Tibial artery (tissue), 4 donors: Measurements from ENCODE around the gene TBC1D10A.

Experiments used
- DNase-seq, 2 donors: peaks; one replicate each; pipeline ENCODE4 v3.0.0-alpha.2; 2019
- H3K27ac ChIP-seq, 2 donors: fragments of 200-600 bp; sonication (generic) in 1 of 2; 1 replicate in 1 of 2; 2 replicates in 1 of 2; pipeline ENCODE4 v1.5.1; 2018 to 2019; ENCODE audit warnings: mild to moderate bottlenecking in 1 of 2
- H3K27me3 ChIP-seq, 2 donors: fragments of 200-600 bp; sonication (generic) in 1 of 2; one replicate each; pipeline versions ENCODE4 v1.5.1 to v1.6.0; 2016 to 2019
- H3K36me3 ChIP-seq, 3 donors: fragments of 200-600 bp; sonication (generic) in 2 of 3; one replicate each; pipeline ENCODE4 v1.5.1; 2016 to 2019; ENCODE audit warnings: mild to moderate bottlenecking in 2 of 3
- H3K4me1 ChIP-seq, 4 donors: fragments of 200-600 bp; sonication (generic) in 2 of 4; 1 replicate in 3 of 4; 2 replicates in 1 of 4; pipeline ENCODE4 v1.5.1; 2016 to 2019
- H3K4me3 ChIP-seq, 2 donors: fragments of 200-600 bp; sonication (generic) in 1 of 2; 1 replicate in 1 of 2; 2 replicates in 1 of 2; pipeline ENCODE4 v1.5.1; 2018 to 2019; ENCODE audit warnings: mild to moderate bottlenecking in 2 of 2
- H3K9me3 ChIP-seq, 3 donors: fragments of 200-600 bp; sonication (generic) in 1 of 3; one replicate each; pipeline ENCODE4 v1.5.1; 2016 to 2019
- CTCF ChIP-seq, 2 experiments: fragments of 200-600 bp in 1 of 2; fragments of 450-650 bp in 1 of 2; IDR thresholded peaks; one replicate each; pipeline ENCODE4 v1.5.1; 2017 to 2019; ENCODE audit warnings: antibody characterized with exemption in 2 of 2, mild to moderate bottlenecking in 1 of 2, moderate library complexity in 1 of 2
- intact Hi-C: fragments of 100-400 bp; cut with DNase I; formaldehyde crosslinking; loops from one replicate; pipeline ENCODE4 v1.15.0; 2023; ENCODE audit warnings: low total_unique reads

TBC1D10A gene

GRCh38 chr22:30245181-30245984 is 81.4 kb downstream of the TBC1D10A start:
- Histone ChIP-seq H3K9me3 (no peaks in the 10 kb centered on the region), H3K36me3 (no peaks in the 10 kb centered on the region), H3K27me3 (peaks cover 0 to 58% of the 10 kb centered on the region in 2 donors), H3K4me3 (peak overlapping the region; percentile 35 to 54), H3K27ac (no peak overlapping the region), H3K4me1 (peaks cover 0 to 29% (median 18%) of the 10 kb centered on the region in 4 donors)
- no peak for DNase-seq
- intact Hi-C loops, result no loop called here
- no peak for TF ChIP-seq CTCF (IDR thresholded peaks at IDR 0.05)

GRCh38 chr22:30244641-30245040 is 82.1 kb downstream of the TBC1D10A start:
- Histone ChIP-seq H3K36me3 (no peaks in the 10 kb centered on the region), H3K4me3 (no peak overlapping the region), H3K27ac (no peak overlapping the region), H3K27me3 (peaks cover 0 to 58% of the 10 kb centered on the region in 2 donors), H3K4me1 (peaks cover 0 to 29% (median 18%) of the 10 kb centered on the region in 4 donors), H3K9me3 (no peaks in the 10 kb centered on the region)
- intact Hi-C loops, result no loop called here
- TF ChIP-seq CTCF (IDR thresholded peaks at IDR 0.05), result no peak
- no peak for DNase-seq

- Histone ChIP-seq H3K36me3 (no peaks in the 10 kb centered on the region), H3K27me3 (peaks cover 0 to 55% of the 10 kb centered on the region in 2 donors), H3K4me3 (no peak overlapping the region), H3K27ac (no peak overlapping the region), H3K4me1 (peaks cover 0 to 27% (median 18%) of the 10 kb centered on the region in 4 donors), H3K9me3 (no peaks in the 10 kb centered on the region)
- DNase-seq, result no peak
- intact Hi-C loops, result no loop called here
- no peak for TF ChIP-seq CTCF (IDR thresholded peaks at IDR 0.05)
Observed at GRCh38 chr22:30244066-30244465, 82.7 kb downstream of the TBC1D10A start.

- no peak overlapping the region for H3K27ac ChIP-seq
- H3K36me3 ChIP-seq, result no peaks in the 10 kb centered on the region
- TF ChIP-seq CTCF (IDR thresholded peaks at IDR 0.05), result no peak
- no peak overlapping the region for H3K4me3 ChIP-seq
- H3K9me3 ChIP-seq, result no peaks in the 10 kb centered on the region
- H3K4me1 ChIP-seq, result peaks cover 0 to 23% (median 18%) of the 10 kb centered on the region in 4 donors
- DNase-seq, result no peak
- peaks cover 0 to 51% of the 10 kb centered on the region in 2 donors for H3K27me3 ChIP-seq
- intact Hi-C loops, result no loop called here
Observed at GRCh38 chr22:30243661-30244060, 83.1 kb downstream of the TBC1D10A start.
